ENCODE results near the gene PITPNM2. TPM values are rescaled to one million over a fixed set of nuclear protein-coding genes. Genes with fewer than 3 reads are reported as not detected.

Gene PITPNM2
- total and polyA plus RNA-seq, 9 of the 15 experiments (the other 6 are each of a cell fraction or from before 2014, with no cell fraction given) = 0.03 to 10.8 (median 2.9) TPM

GRCh38 chr12:123106640-123107359 is 44.1 kb downstream of the PITPNM2 start (continued):
- 0 out of 2 replicates have a peak, but pooled peaks have one; percentile 25 for TF ChIP-seq ZBTB17 (CRISPR knock-in tag; IDR thresholded peaks at IDR 0.05)
- TF ChIP-seq HNRNPH1 (optimal IDR thresholded peaks at IDR 0.05; ENCODE audit: low read depth, low read length) = no peak
- peak in 1 of 2 experiments; percentile 77; a peak in 2 of 4 replicates for TF ChIP-seq MAZ (CRISPR knock-in tag; conservative IDR thresholded peaks at IDR 0.05 in 1 of 2, IDR thresholded peaks at IDR 0.05 in 1 of 2)
- 0 out of 2 replicates have a peak, but pooled peaks have one; percentile 22 for TF ChIP-seq POLR2A (conservative IDR thresholded peaks at IDR 0.05)
- no peak for TF ChIP-seq POLR2B (IDR thresholded peaks at IDR 0.05; ENCODE audit: low read depth, partially characterized antibody)
- peak; percentile 27; the same call in 1 of the 2 replicates for TF ChIP-seq SMARCE1 (IDR thresholded peaks at IDR 0.05)
- TF ChIP-seq DMBX1 (CRISPR knock-in tag; IDR thresholded peaks at IDR 0.05; ENCODE audit: borderline replicate concordance) = peak; percentile 17; the same call in 1 of the 2 replicates
- peak; percentile 73 for TF ChIP-seq FOSL1 (tag; conservative IDR thresholded peaks at IDR 0.05)
- no peak for TF ChIP-seq RFX1 (IDR thresholded peaks at IDR 0.05)
- peak; percentile 34; the same call in 1 of the 2 replicates for TF ChIP-seq ZKSCAN8 (CRISPR knock-in tag; IDR thresholded peaks at IDR 0.05)
- no peak for TF ChIP-seq ZNF644 (tag; IDR thresholded peaks at IDR 0.05; ENCODE audit: low read depth)
- TF ChIP-seq SPI1 (IDR thresholded peaks at IDR 0.05; ENCODE audit: borderline replicate concordance, low read depth, low read length) = peak; percentile 19; the same call in 1 of the 2 replicates
- 0 out of 2 replicates have a peak, but pooled peaks have one; percentile 55 for TF ChIP-seq NFATC3 (IDR thresholded peaks at IDR 0.05)
- 0 out of 4 replicates have a peak, but pooled peaks of 1 of the 2 experiments have one; percentile 3 for TF ChIP-seq RCOR1 (IDR thresholded peaks at IDR 0.05; ENCODE audit: borderline replicate concordance in 1 of 2, low read depth in 2 of 2, low read length in 2 of 2)
- TF ChIP-seq CREM (IDR thresholded peaks at IDR 0.05; ENCODE audit: low read depth) = peak; percentile 37; the same call in 1 of the 2 replicates
- TF ChIP-seq ZNF639 (CRISPR knock-in tag; conservative IDR thresholded peaks at IDR 0.05 in 1 of 2, IDR thresholded peaks at IDR 0.05 in 1 of 2) = peak in 1 of 2 experiments; percentile 65; a peak in 1 of 4 replicates
- no peak for TF ChIP-seq ZZZ3 (IDR thresholded peaks at IDR 0.05)
- peak; percentile 43; the same call in 1 of the 2 replicates for TF ChIP-seq ZEB2 (IDR thresholded peaks at IDR 0.05)
- TF ChIP-seq MECOM (CRISPR knock-in tag; IDR thresholded peaks at IDR 0.05) = peak; percentile 94
- TF ChIP-seq PRMT5 (CRISPR knock-in tag; IDR thresholded peaks at IDR 0.05) = no peak
- TF ChIP-seq GABPA (tag; conservative IDR thresholded peaks at IDR 0.05; ENCODE audit: low read depth) = peak; percentile 88
- TF ChIP-seq SOX6 (IDR thresholded peaks at IDR 0.05) = peak; percentile 97
- TF ChIP-seq NR2C1 (IDR thresholded peaks at IDR 0.05) = no peak
- TF ChIP-seq NR2C1 (tag; IDR thresholded peaks at IDR 0.05) = peak; percentile 77
- no peak for TF ChIP-seq MTA1 (IDR thresholded peaks at IDR 0.05; ENCODE audit: borderline replicate concordance)
- TF ChIP-seq TCF3 (CRISPR knock-in tag; IDR thresholded peaks at IDR 0.05) = 0 out of 2 replicates have a peak, but pooled peaks have one; percentile 26
- no peak for TF ChIP-seq ZNF282 (CRISPR knock-in tag; IDR thresholded peaks at IDR 0.05)
- peak in 1 of 2 experiments; percentile 52; a peak in 1 of 4 replicates for TF ChIP-seq KDM4B (IDR thresholded peaks at IDR 0.05; ENCODE audit: borderline replicate concordance in 2 of 2, low read depth in 1 of 2)
- TF ChIP-seq ZNF75A (CRISPR knock-in tag; IDR thresholded peaks at IDR 0.05) = no peak

All from K562 (cell line).